HCT116 (cell line): ENCODE results near the gene TRAF3. TPM values are rescaled to one million over a fixed set of nuclear protein-coding genes. Genes with fewer than 3 reads are reported as not detected.

ENCODE experiments used
- ATAC-seq: fragments of 200-7000 bp; cut with Tn5 transposase; 2 replicates; pipeline ENCODE4 v1.9.1; 2020; ENCODE audit warnings: mild to moderate bottlenecking, moderate library complexity
- BruUV-seq: library from RNA; stranded (reverse); fragments of 400-500 nt; replicated peaks from 2 replicates; lab custom pipeline; 2021; lab: Mats Ljungman, UMichigan
- CTCF ChIA-PET: fragments of 300-600 bp; sonication (Branson Sonifier 250); formaldehyde crosslinking; loops from one replicate; lab custom pipeline; 2021; ENCODE audit warnings: antibody characterized with exemption; lab: Charles Lee
- POLR2A ChIA-PET: fragments of 300-600, 350-600 bp; sonication (Branson Sonifier 250); formaldehyde crosslinking; loops from one replicate; lab custom pipeline; 2021; ENCODE audit warnings: antibody characterized with exemption; lab: Charles Lee
- RAD21 ChIA-PET, 2 experiments: fragments of 300-600 bp; sonication (Branson Sonifier 250); formaldehyde crosslinking; loops; one replicate each; lab custom pipeline; 2023; ENCODE audit warnings: low total read pairs in 2 of 2; ENCODE audit not compliant: uncharacterized antibody in 2 of 2, unreplicated experiment in 2 of 2, low non-redundant PET in 1 of 2; lab: Charles Lee
- DNase-seq: peaks from one replicate; pipeline ENCODE4 v3.0.0-alpha.2; 2010; ENCODE audit warnings: low read depth, low spot score
- H2AFZ ChIP-seq: fragments of 200-600 bp; shearing (Covaris generic), sonication (generic); 2 replicates; pipeline ENCODE4 v1.6.1; 2017; ENCODE audit warnings: low read depth, mixed run types, mixed read lengths, antibody characterized with exemption, low read length; ENCODE audit not compliant: poor library complexity, severe bottlenecking
- H3K27ac ChIP-seq: 2 replicates; pipeline ENCODE4 v1.5.1; 2012; ENCODE audit warnings: low read depth, low read length
- H3K27me3 ChIP-seq: fragments of 200-600 bp; sonication (generic); 2 replicates; pipeline ENCODE4 v1.6.1; 2016; ENCODE audit warnings: mixed run types, low read length, mixed read lengths; ENCODE audit not compliant: insufficient read depth
- H3K36me3 ChIP-seq, 2 experiments: fragments of 200-500 bp in 1 of 2; fragments of 200-600 bp in 1 of 2; sonication (Bioruptor generic) in 1 of 2; sonication (generic) in 1 of 2; 2 replicates each; pipeline versions ENCODE4 v1.5.1 to v1.6.1; 2014 to 2016; ENCODE audit warnings: low read length in 2 of 2, inconsistent platforms in 1 of 2, mixed read lengths in 1 of 2, mixed run types in 1 of 2; ENCODE audit not compliant: insufficient read depth in 2 of 2, control insufficient read depth in 1 of 2
- H3K4me1 ChIP-seq, 2 experiments: fragments of 200-600 bp in 1 of 2; sonication (generic) in 1 of 2; 2 replicates each; pipeline versions ENCODE4 v1.5.1 to v1.6.1; 2012 to 2017; ENCODE audit warnings: low read length in 2 of 2, inconsistent platforms in 1 of 2, mild to moderate bottlenecking in 1 of 2, mixed read lengths in 1 of 2, mixed run types in 1 of 2, moderate library complexity in 1 of 2; ENCODE audit not compliant: insufficient read depth in 2 of 2, control insufficient read depth in 1 of 2
- H3K4me2 ChIP-seq: fragments of 200-600 bp; sonication (generic); 2 replicates; pipeline ENCODE4 v1.6.1; 2017; ENCODE audit warnings: mixed run types, low read length, mixed read lengths
- H3K4me3 ChIP-seq, 2 experiments: fragments of 200-600 bp in 1 of 2; sonication (generic) in 1 of 2; replicated peaks in 1 of 2; 2 replicates each; pipeline ENCODE4 v1.5.1; 2011 to 2016; ENCODE audit warnings: low read length in 2 of 2, control low read depth in 1 of 2, low read depth in 1 of 2, mild to moderate bottlenecking in 1 of 2, mixed read lengths in 1 of 2, mixed run types in 1 of 2
- H3K79me2 ChIP-seq: fragments of 200-600 bp; sonication (generic); 2 replicates; pipeline ENCODE4 v1.6.1; 2017; ENCODE audit warnings: mild to moderate bottlenecking, mixed run types, low read length, moderate library complexity, mixed read lengths; ENCODE audit not compliant: insufficient read depth
- H3K9ac ChIP-seq: fragments of 200-600 bp; sonication (generic); 2 replicates; pipeline ENCODE4 v1.6.1; 2016; ENCODE audit warnings: low read length, mixed read lengths
- H3K9me2 ChIP-seq: fragments of 200-600 bp; sonication (generic), shearing (Covaris generic); 2 replicates; pipeline ENCODE4 v1.6.1; 2017; ENCODE audit warnings: mixed run types, mild to moderate bottlenecking, moderate library complexity; ENCODE audit not compliant: insufficient read depth
- H3K9me3 ChIP-seq, 2 experiments: fragments of 200-500 bp in 1 of 2; fragments of 200-600 bp in 1 of 2; sonication (Bioruptor generic) in 1 of 2; sonication (generic) in 1 of 2; 2 replicates each; pipeline ENCODE4 v1.6.1; 2014 to 2017; ENCODE audit warnings: low read length in 2 of 2, mixed read lengths in 2 of 2, inconsistent platforms in 1 of 2, low read depth in 1 of 2, mild to moderate bottlenecking in 1 of 2, mixed run types in 1 of 2, moderate library complexity in 1 of 2; ENCODE audit not compliant: control insufficient read depth in 1 of 2, insufficient read depth in 1 of 2
- H4K20me1 ChIP-seq: fragments of 200-600 bp; sonication (generic), shearing (Covaris generic); 2 replicates; pipeline ENCODE4 v1.6.1; 2017; ENCODE audit warnings: mixed run types, mild to moderate bottlenecking, moderate library complexity; ENCODE audit not compliant: insufficient read depth
- ATF3 ChIP-seq: IDR thresholded peaks from 2 replicates; pipeline ENCODE4 v1.6.1; 2012
- CBX3 ChIP-seq: IDR thresholded peaks from 2 replicates; pipeline ENCODE4 v1.6.1; 2012; ENCODE audit warnings: low read depth
- ELF1 ChIP-seq: IDR thresholded peaks from 2 replicates; pipeline ENCODE4 v1.6.1; 2012; ENCODE audit warnings: low read depth, borderline replicate concordance
- EZH2 ChIP-seq: fragments of 200-600 bp; sonication (generic); IDR thresholded peaks from 2 replicates; pipeline ENCODE4 v1.6.1; 2017; ENCODE audit warnings: antibody characterized with exemption, mixed run types
- EZH2phosphoT487 ChIP-seq: fragments of 200-600 bp; IDR thresholded peaks from 2 replicates; pipeline ENCODE4 v1.6.1; 2018; ENCODE audit warnings: antibody characterized with exemption, borderline replicate concordance
- FOSL1 ChIP-seq: IDR thresholded peaks from 2 replicates; pipeline ENCODE4 v1.6.1; 2012; ENCODE audit warnings: low read depth
- JUND ChIP-seq: IDR thresholded peaks from 2 replicates; pipeline ENCODE4 v1.6.1; 2012
- MAX ChIP-seq: IDR thresholded peaks from 2 replicates; pipeline ENCODE4 v1.6.1; 2012
- POLR2AphosphoS5 ChIP-seq: IDR thresholded peaks from 2 replicates; pipeline ENCODE4 v1.6.1; 2011; ENCODE audit warnings: mild to moderate bottlenecking, low read depth, low read length, moderate library complexity
- SIN3A ChIP-seq: IDR thresholded peaks from 2 replicates; pipeline ENCODE4 v1.6.1; 2012; ENCODE audit warnings: low read depth
- SP1 ChIP-seq: IDR thresholded peaks from 2 replicates; pipeline ENCODE4 v1.6.1; 2012; ENCODE audit warnings: low read depth
- SRF ChIP-seq: IDR thresholded peaks from 2 replicates; pipeline ENCODE4 v1.6.1; 2012; ENCODE audit warnings: low read depth
- TCF7L2 ChIP-seq: IDR thresholded peaks from 2 replicates; pipeline ENCODE4 v1.7.0; 2011; ENCODE audit warnings: borderline replicate concordance, inconsistent platforms; ENCODE audit not compliant: insufficient read depth, insufficient read length; ENCODE audit errors: extremely low read depth
- intact Hi-C: fragments of 100-400 bp; cut with micrococcal nuclease; formaldehyde crosslinking; loops from 2 replicates; pipeline ENCODE4 v1.10.0; 2022
- total RNA-seq: library from RNA; stranded (reverse); gene quantifications from one replicate; pipeline ENCODE4 v1.2.1, GENCODE V29; 2021; ENCODE audit not compliant: unreplicated experiment
- TF ChIP-seq, protein P1 (sequence below), 3 experiments: fragments of 200-600 bp in 1 of 3; sonication (generic) in 1 of 3; IDR thresholded peaks in 2 of 3; conservative IDR thresholded peaks in 1 of 3; 2 replicates each; pipeline ENCODE4 v1.5.1; 2012 to 2017; ENCODE audit warnings: low read depth in 2 of 3, low read length in 2 of 3, antibody characterized with exemption in 1 of 3, borderline replicate concordance in 1 of 3, control low read depth in 1 of 3, mild to moderate bottlenecking in 1 of 3, mixed read lengths in 1 of 3, mixed run types in 1 of 3, moderate library complexity in 1 of 3; ENCODE audit not compliant: insufficient read depth in 1 of 3

TRAF3 gene
- total RNA-seq, 1 experiment from 2014 or later = 32.1 TPM

- Histone ChIP-seq H3K36me3 (no peaks in the 10 kb centered on the region), H3K4me2 (no peak overlapping the region), H3K9me2 (no peaks in the 10 kb centered on the region), H3K27ac (no peak overlapping the region), H3K9me3 (no peaks in the 10 kb centered on the region), H3K4me3 (no peak overlapping the region), H4K20me1 (no peaks in the 10 kb centered on the region), H3K79me2 (peaks cover 81% of the 10 kb centered on the region), H3K4me1 (peaks cover 15 to 43% of the 10 kb centered on the region in 2 experiments), H3K9ac (no peak overlapping the region), H2AFZ (no peak overlapping the region), H3K27me3 (no peaks in the 10 kb centered on the region)
- ChIA-PET RAD21 (no interaction called here), POLR2A (no interaction called here), CTCF (no interaction called here)
- intact Hi-C loops = no loop called here
- TF ChIP-seq EZH2phosphoT487 = no peak
- TF ChIP-seq JUND = no peak
- TF ChIP-seq SRF = no peak
- no peak for TF ChIP-seq SP1
- TF ChIP-seq, protein P1, sequence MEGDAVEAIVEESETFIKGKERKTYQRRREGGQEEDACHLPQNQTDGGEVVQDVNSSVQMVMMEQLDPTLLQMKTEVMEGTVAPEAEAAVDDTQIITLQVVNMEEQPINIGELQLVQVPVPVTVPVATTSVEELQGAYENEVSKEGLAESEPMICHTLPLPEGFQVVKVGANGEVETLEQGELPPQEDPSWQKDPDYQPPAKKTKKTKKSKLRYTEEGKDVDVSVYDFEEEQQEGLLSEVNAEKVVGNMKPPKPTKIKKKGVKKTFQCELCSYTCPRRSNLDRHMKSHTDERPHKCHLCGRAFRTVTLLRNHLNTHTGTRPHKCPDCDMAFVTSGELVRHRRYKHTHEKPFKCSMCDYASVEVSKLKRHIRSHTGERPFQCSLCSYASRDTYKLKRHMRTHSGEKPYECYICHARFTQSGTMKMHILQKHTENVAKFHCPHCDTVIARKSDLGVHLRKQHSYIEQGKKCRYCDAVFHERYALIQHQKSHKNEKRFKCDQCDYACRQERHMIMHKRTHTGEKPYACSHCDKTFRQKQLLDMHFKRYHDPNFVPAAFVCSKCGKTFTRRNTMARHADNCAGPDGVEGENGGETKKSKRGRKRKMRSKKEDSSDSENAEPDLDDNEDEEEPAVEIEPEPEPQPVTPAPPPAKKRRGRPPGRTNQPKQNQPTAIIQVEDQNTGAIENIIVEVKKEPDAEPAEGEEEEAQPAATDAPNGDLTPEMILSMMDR (IDR thresholded peaks at IDR 0.05 in 2 of 3, conservative IDR thresholded peaks at IDR 0.05 in 1 of 3; ENCODE audit: borderline replicate concordance in 1 of 3, insufficient read depth in 1 of 3, low read depth in 2 of 3, low read length in 2 of 3) = no peak
- TF ChIP-seq ELF1 = no peak
- no peak for TF ChIP-seq ATF3
- TF ChIP-seq FOSL1 = no peak
- TF ChIP-seq MAX = no peak
- no peak for TF ChIP-seq EZH2
- TF ChIP-seq CBX3 = no peak
- TF ChIP-seq POLR2AphosphoS5 = no peak
- no peak for TF ChIP-seq TCF7L2
- TF ChIP-seq SIN3A = no peak
- ATAC-seq (no peak), DNase-seq (no peak)
- no TSS peak for BruUV-seq
Measured at GRCh38 chr14:102781063-102781462, 3.8 kb downstream of the TRAF3 start.
